ENCODE measurements around the gene PCDHGC3. TPM values are rescaled to one million over a fixed set of nuclear protein-coding genes. Genes with fewer than 3 reads are reported as not detected.

The PCDHGC3 gene
- total and polyA plus RNA-seq, 8 donors, result 9.1 to 25.3 (median 18.9) TPM

DNA sequence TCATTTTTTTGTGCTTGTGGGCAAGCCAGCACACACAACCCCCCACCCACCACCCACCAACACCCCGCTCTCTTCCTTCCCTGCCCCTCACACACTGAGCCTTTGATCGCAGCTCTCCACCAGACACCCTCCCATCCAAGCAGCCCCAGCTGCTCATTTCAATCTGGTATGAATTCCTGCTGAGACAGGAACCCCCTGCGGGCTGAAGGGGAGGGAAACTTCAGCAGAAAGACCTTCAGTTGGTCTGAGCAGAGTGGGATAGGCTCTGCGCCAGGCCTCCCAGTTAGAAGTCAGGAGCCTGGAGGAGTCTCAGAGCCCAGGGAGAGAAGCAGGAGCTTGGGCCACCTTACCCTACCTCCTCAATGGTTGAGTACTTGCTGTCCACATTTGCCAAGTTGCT, 20.3 kb downstream of the PCDHGC3 start:
- Histone ChIP-seq H3K4me3 (no peak overlapping the region), H3K4me1 (no peaks in the 10 kb centered on the region), H3K36me3 (no peaks in the 10 kb centered on the region), H3K9me3 (no peaks in the 10 kb centered on the region), H3K27me3 (no peaks in the 10 kb centered on the region), H3K27ac (no peak overlapping the region)
- FAIRE-seq (no peak), ATAC-seq (no peak), DNase-seq (no peak)
- intact Hi-C loops (cut with DNase I), result no loop called here
- 85 to 88% methylated on average over 4 of the region's 4 CpGs for WGBS, 2 donors
- TF ChIP-seq, protein P1, sequence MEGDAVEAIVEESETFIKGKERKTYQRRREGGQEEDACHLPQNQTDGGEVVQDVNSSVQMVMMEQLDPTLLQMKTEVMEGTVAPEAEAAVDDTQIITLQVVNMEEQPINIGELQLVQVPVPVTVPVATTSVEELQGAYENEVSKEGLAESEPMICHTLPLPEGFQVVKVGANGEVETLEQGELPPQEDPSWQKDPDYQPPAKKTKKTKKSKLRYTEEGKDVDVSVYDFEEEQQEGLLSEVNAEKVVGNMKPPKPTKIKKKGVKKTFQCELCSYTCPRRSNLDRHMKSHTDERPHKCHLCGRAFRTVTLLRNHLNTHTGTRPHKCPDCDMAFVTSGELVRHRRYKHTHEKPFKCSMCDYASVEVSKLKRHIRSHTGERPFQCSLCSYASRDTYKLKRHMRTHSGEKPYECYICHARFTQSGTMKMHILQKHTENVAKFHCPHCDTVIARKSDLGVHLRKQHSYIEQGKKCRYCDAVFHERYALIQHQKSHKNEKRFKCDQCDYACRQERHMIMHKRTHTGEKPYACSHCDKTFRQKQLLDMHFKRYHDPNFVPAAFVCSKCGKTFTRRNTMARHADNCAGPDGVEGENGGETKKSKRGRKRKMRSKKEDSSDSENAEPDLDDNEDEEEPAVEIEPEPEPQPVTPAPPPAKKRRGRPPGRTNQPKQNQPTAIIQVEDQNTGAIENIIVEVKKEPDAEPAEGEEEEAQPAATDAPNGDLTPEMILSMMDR (IDR thresholded peaks at IDR 0.05), result no peak

DNA sequence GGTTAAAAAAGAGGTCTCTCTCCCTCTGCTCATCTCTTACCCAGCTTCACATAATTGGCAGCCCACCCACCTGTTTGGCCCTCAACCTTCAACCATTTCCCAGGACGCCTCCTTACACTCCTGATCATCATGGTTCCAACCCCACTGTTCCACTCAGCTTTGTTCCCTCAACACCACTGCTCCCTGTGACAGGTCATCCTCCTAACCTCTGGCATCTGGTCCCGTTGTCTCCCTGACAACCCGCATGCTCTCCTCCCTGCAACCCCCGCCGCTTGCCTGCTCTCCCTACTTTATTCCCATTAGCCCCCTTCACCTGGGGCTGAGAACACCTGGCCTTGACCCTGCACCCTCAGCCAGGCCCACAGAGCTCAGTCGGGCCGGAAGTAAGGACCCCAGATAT, 26.0 kb downstream of the PCDHGC3 start:
- no peaks in the 10 kb centered on the region for H3K9me3 ChIP-seq
- H3K27me3 ChIP-seq, result no peaks in the 10 kb centered on the region
- ATAC-seq (no peak), DNase-seq (no peak), FAIRE-seq (no peak)
- TF ChIP-seq, protein P1 (IDR thresholded peaks at IDR 0.05), result no peak
- intact Hi-C loops (cut with DNase I), result no loop called here
- no peaks in the 10 kb centered on the region for H3K36me3 ChIP-seq
- H3K4me1 ChIP-seq, result no peaks in the 10 kb centered on the region
- no peak overlapping the region for H3K4me3 ChIP-seq
- H3K27ac ChIP-seq, result no peak overlapping the region
- WGBS, 2 donors, result 82 to 83% methylated on average over 7 of the region's 7 CpGs

DNA sequence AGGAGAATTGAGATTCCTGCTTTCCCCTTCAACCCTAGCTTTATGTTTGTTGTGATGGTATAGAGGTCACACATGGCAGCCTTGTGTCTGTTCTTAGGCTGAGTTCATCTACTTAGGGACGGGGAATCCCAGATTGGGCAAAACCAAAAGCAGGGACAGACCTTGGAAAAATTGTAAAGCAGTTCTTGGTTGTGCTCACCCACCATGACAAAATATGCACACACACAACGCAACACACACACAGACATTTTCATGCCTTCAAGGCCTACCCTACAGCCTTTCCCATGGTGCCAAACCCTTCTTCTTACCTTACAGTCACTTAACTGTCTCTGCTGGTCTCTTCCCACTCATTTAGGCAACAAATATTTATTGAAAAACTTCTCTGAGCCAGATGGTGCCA, 27.9 kb downstream of the PCDHGC3 start:
- Histone ChIP-seq H3K36me3 (no peaks in the 10 kb centered on the region), H3K4me1 (no peaks in the 10 kb centered on the region), H3K27me3 (no peaks in the 10 kb centered on the region), H3K9me3 (no peaks in the 10 kb centered on the region), H3K27ac (no peak overlapping the region), H3K4me3 (no peak overlapping the region)
- FAIRE-seq, result no peak
- WGBS, 2 donors, result 94 to 100% methylated on average over 2 of the region's 2 CpGs
- intact Hi-C loops (cut with DNase I), result no loop called here
- no peak for ATAC-seq
- DNase-seq, result no peak
- TF ChIP-seq, protein P1 (IDR thresholded peaks at IDR 0.05), result no peak

DNA sequence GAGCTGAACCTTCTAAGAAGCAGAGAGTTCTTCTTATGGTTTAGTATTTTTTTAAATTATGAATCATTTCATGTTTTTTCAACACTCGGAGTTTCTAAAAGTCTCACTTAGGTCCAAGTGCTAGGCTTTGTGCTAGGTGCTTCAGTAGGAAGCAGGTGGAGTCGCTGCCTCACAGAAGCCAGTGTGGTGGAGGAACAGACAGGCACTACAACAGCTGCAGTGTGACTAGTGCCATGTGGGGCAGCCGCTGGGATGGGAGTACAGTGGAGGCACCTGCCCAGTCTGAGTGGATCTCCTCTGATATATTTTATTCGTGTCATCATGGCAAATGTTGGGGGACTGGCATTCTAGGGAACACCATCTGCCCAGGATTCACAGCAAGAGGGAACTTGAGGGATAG, 28.4 kb downstream of the PCDHGC3 start:
- Histone ChIP-seq H3K27ac (no peak overlapping the region), H3K27me3 (no peaks in the 10 kb centered on the region), H3K9me3 (no peaks in the 10 kb centered on the region), H3K4me1 (no peaks in the 10 kb centered on the region), H3K4me3 (no peak overlapping the region), H3K36me3 (no peaks in the 10 kb centered on the region)
- WGBS, 2 donors, result 91 to 95% methylated on average over 4 of the region's 4 CpGs
- intact Hi-C loops (cut with DNase I), result no loop called here
- FAIRE-seq (no peak), ATAC-seq (no peak), DNase-seq (no peak)
- TF ChIP-seq, protein P1 (IDR thresholded peaks at IDR 0.05), result no peak

DNA sequence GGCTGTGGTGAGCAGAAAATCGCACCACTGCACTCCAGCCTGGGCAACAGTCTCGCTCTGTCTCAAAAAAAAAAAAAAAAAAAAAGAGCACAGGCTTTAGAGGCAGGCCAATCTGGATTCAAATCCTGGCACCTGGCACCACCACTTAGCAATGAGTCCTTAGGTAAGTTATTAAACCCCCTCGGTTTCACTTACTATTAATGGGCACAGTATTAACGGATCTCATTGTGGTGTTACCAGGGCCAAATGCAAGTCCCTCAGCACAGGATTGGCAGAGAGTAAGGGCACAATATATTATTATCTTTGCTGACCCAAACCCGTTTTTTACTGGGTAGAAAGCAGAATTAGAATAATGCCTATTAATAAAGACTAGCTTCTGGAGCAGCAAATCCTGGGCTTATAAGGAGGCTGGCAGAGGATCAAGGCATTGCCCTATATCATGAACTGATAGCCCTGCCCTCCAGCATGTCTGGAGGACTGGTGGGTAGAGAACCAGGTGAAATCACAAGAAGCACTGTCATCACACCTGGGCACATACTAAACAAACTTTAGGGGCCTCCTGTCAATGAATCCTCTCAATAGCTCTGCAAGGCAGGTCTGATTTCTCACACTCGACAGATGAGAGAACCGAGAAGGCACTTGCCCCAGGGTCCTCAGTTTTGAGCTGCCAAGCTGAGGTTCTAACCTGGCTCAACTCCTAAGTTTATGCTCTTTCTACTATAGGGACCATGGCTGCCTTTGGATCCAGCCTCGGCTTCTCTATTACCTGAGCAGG, 30.8 kb downstream of the PCDHGC3 start:
- Histone ChIP-seq H3K36me3 (no peaks in the 10 kb centered on the region), H3K27me3 (no peaks in the 10 kb centered on the region), H3K27ac (no peak overlapping the region), H3K4me3 (no peak overlapping the region), H3K9me3 (no peaks in the 10 kb centered on the region), H3K4me1 (no peaks in the 10 kb centered on the region)
- WGBS, 2 donors, result 88 to 92% methylated on average over 8 of the region's 8 CpGs
- DNase-seq, result no peak
- FAIRE-seq, result no peak
- TF ChIP-seq, protein P1 (IDR thresholded peaks at IDR 0.05), result no peak
- ATAC-seq, result no peak
- intact Hi-C loops (cut with DNase I), result no loop called here

Data from pancreas (tissue), 10 donors.